Neural cell (in vitro differentiated cells): ENCODE measurements around the gene PNPLA1. TPM values are rescaled to one million over a fixed set of nuclear protein-coding genes. Genes with fewer than 3 reads are reported as not detected.

Experiments
- H2AFZ ChIP-seq: fragments of 200-600, 300-800 bp; sonication (generic), shearing (Covaris generic); 2 replicates; pipeline ENCODE4 v1.6.0; 2014; ENCODE audit warnings: low read depth, mild to moderate bottlenecking, antibody characterized with exemption, low read length, moderate library complexity
- H3F3A ChIP-seq: fragments of 200-600 bp; shearing (Covaris generic); 2 replicates; pipeline ENCODE4 v1.6.1; 2016; ENCODE audit warnings: mild to moderate bottlenecking, moderate library complexity, mixed read lengths, antibody characterized with exemption, low read length; ENCODE audit not compliant: insufficient read depth, poor library complexity, severe bottlenecking
- H3K27ac ChIP-seq: fragments of 200-600, 300-800 bp; sonication (generic), shearing (Covaris generic); 2 replicates; pipeline ENCODE4 v1.5.1; 2014; ENCODE audit warnings: mild to moderate bottlenecking, low read length, moderate library complexity
- H3K27me3 ChIP-seq: fragments of 300-800, 200-600 bp; sonication (generic), shearing (Covaris generic); 2 replicates; pipeline ENCODE4 v1.6.0; 2014; ENCODE audit warnings: mild to moderate bottlenecking, low read depth, low read length, moderate library complexity; ENCODE audit not compliant: insufficient read depth
- H3K36me3 ChIP-seq: fragments of 300-800, 200-600 bp; sonication (generic), shearing (Covaris generic); 2 replicates; pipeline ENCODE4 v1.5.1; 2014; ENCODE audit warnings: mild to moderate bottlenecking, antibody characterized with exemption, low read length, moderate library complexity; ENCODE audit not compliant: insufficient read depth
- H3K4me2 ChIP-seq: fragments of 300-800, 200-600 bp; sonication (generic), shearing (Covaris generic); 2 replicates; pipeline ENCODE4 v1.6.0; 2014; ENCODE audit warnings: mild to moderate bottlenecking, low read length
- H3K4me3 ChIP-seq: fragments of 300-800, 200-600 bp; sonication (generic), shearing (Covaris generic); 2 replicates; pipeline ENCODE4 v1.5.1; 2014; ENCODE audit warnings: mild to moderate bottlenecking, low read length, moderate library complexity
- H3K79me2 ChIP-seq: fragments of 200-600 bp; shearing (Covaris generic); replicated peaks from 2 replicates; pipeline ENCODE4 v1.6.0; 2014; ENCODE audit warnings: mild to moderate bottlenecking, low read length, moderate library complexity; ENCODE audit not compliant: insufficient read depth
- H3K9ac ChIP-seq: fragments of 300-800, 200-600 bp; sonication (generic), shearing (Covaris generic); 2 replicates; pipeline ENCODE4 v1.6.1; 2016; ENCODE audit warnings: mild to moderate bottlenecking, low read length, mixed read lengths
- H3K9me2 ChIP-seq: fragments of 200-600 bp; shearing (Covaris generic); 2 replicates; pipeline ENCODE4 v1.6.1; 2016; ENCODE audit warnings: mild to moderate bottlenecking, low read length, mixed read lengths; ENCODE audit not compliant: insufficient read depth
- H3K9me3 ChIP-seq: fragments of 200-600, 300-800 bp; sonication (generic), shearing (Covaris generic); 2 replicates; pipeline ENCODE4 v1.6.1; 2016; ENCODE audit warnings: mild to moderate bottlenecking, mixed run types, low read length, moderate library complexity, mixed read lengths
- H4K20me1 ChIP-seq: fragments of 200-600 bp; shearing (Covaris generic); 2 replicates; pipeline ENCODE4 v1.6.1; 2016; ENCODE audit warnings: mild to moderate bottlenecking, mixed run types; ENCODE audit not compliant: insufficient read depth
- CTCF ChIP-seq: fragments of 450-650 bp; IDR thresholded peaks from 2 replicates; pipeline ENCODE4 v1.5.1; 2014; ENCODE audit warnings: antibody characterized with exemption, mild to moderate bottlenecking, moderate library complexity; ENCODE audit not compliant: poor library complexity, severe bottlenecking
- EP300 ChIP-seq: fragments of 450-650 bp; conservative IDR thresholded peaks from 2 replicates; pipeline ENCODE4 v1.6.1; 2014; ENCODE audit warnings: antibody characterized with exemption, mild to moderate bottlenecking, moderate library complexity; ENCODE audit not compliant: poor library complexity, severe bottlenecking
- EZH2 ChIP-seq: fragments of 200-600, 300-800 bp; shearing (Covaris generic), sonication (generic); IDR thresholded peaks from 2 replicates; pipeline ENCODE4 v1.6.1; 2014; ENCODE audit warnings: antibody characterized with exemption, low read length, borderline replicate concordance, mild to moderate bottlenecking; ENCODE audit not compliant: insufficient read depth, poor library complexity, severe bottlenecking
- MXI1 ChIP-seq: fragments of 450-650 bp; conservative IDR thresholded peaks from 2 replicates; pipeline ENCODE4 v1.6.1; 2014; ENCODE audit warnings: antibody characterized with exemption, mild to moderate bottlenecking; ENCODE audit not compliant: poor library complexity, severe bottlenecking
- POLR2AphosphoS5 ChIP-seq: IDR thresholded peaks from 2 replicates; pipeline ENCODE4 v1.6.1; 2012
- RAD21 ChIP-seq: fragments of 450-650 bp; conservative IDR thresholded peaks from 2 replicates; pipeline ENCODE4 v1.6.1; 2014; ENCODE audit warnings: antibody characterized with exemption, mild to moderate bottlenecking, moderate library complexity
- REST ChIP-seq: IDR thresholded peaks from 2 replicates; pipeline ENCODE4 v1.6.1; 2012; ENCODE audit warnings: borderline replicate concordance
- SMC3 ChIP-seq: fragments of 450-650 bp; conservative IDR thresholded peaks from 2 replicates; pipeline ENCODE4 v1.6.1; 2014; ENCODE audit warnings: antibody characterized with exemption, mild to moderate bottlenecking, moderate library complexity; ENCODE audit not compliant: poor library complexity
- TAF1 ChIP-seq: IDR thresholded peaks from 2 replicates; pipeline ENCODE4 v1.6.1; 2012; ENCODE audit warnings: low read depth
- polyA plus RNA-seq: library from polyadenylated mRNA; depleted of rRNA; stranded (reverse); fragments of >200 nt; gene quantifications from 2 replicates; pipeline ENCODE4 v1.2.3, GENCODE V29; 2014

The PNPLA1 gene
- polyA plus RNA-seq, 1 donor from 2014 or later, result not detected

- H3K36me3 ChIP-seq, result no peaks in the 10 kb centered on the region
- no peak overlapping the region for H3K4me3 ChIP-seq
- no peaks in the 10 kb centered on the region for H3K9me2 ChIP-seq
- no peaks in the 10 kb centered on the region for H3K27me3 ChIP-seq
- no peak overlapping the region for H3K9ac ChIP-seq
- no peak overlapping the region for H2AFZ ChIP-seq
- H3K27ac ChIP-seq, result no peak overlapping the region
- no peaks in the 10 kb centered on the region for H3K79me2 ChIP-seq
- H3K9me3 ChIP-seq, result no peaks in the 10 kb centered on the region
- TF ChIP-seq REST (no peak), RAD21 (no peak), CTCF (no peak), MXI1 (no peak), POLR2AphosphoS5 (no peak), TAF1 (no peak), EP300 (no peak), EZH2 (no peak), SMC3 (no peak)
- H3K4me2 ChIP-seq, result no peak overlapping the region
- H4K20me1 ChIP-seq, result no peaks in the 10 kb centered on the region
- H3F3A ChIP-seq, result no peaks in the 10 kb centered on the region
Measured at GRCh38 chr6:36273067-36273466, 3.2 kb downstream of the PNPLA1 start.

GRCh38 chr6:36273802-36274514, 4.1 kb downstream of the PNPLA1 start:
- H4K20me1 ChIP-seq, result no peaks in the 10 kb centered on the region
- no peak overlapping the region for H2AFZ ChIP-seq
- no peak for TF ChIP-seq CTCF
- TF ChIP-seq EZH2, result no peak
- TF ChIP-seq MXI1, result no peak
- no peak for TF ChIP-seq TAF1
- TF ChIP-seq RAD21, result no peak
- TF ChIP-seq POLR2AphosphoS5, result no peak
- no peak for TF ChIP-seq REST
- no peak for TF ChIP-seq SMC3
- no peak for TF ChIP-seq EP300
- H3K36me3 ChIP-seq, result no peaks in the 10 kb centered on the region
- no peaks in the 10 kb centered on the region for H3K9me2 ChIP-seq
- no peaks in the 10 kb centered on the region for H3F3A ChIP-seq
- H3K79me2 ChIP-seq, result no peaks in the 10 kb centered on the region
- no peak overlapping the region for H3K9ac ChIP-seq
- H3K27me3 ChIP-seq, result no peaks in the 10 kb centered on the region
- H3K27ac ChIP-seq, result no peak overlapping the region
- no peak overlapping the region for H3K4me3 ChIP-seq
- H3K9me3 ChIP-seq, result no peaks in the 10 kb centered on the region
- no peak overlapping the region for H3K4me2 ChIP-seq
